ENCODE results near the gene ZBTB7C.

DNA sequence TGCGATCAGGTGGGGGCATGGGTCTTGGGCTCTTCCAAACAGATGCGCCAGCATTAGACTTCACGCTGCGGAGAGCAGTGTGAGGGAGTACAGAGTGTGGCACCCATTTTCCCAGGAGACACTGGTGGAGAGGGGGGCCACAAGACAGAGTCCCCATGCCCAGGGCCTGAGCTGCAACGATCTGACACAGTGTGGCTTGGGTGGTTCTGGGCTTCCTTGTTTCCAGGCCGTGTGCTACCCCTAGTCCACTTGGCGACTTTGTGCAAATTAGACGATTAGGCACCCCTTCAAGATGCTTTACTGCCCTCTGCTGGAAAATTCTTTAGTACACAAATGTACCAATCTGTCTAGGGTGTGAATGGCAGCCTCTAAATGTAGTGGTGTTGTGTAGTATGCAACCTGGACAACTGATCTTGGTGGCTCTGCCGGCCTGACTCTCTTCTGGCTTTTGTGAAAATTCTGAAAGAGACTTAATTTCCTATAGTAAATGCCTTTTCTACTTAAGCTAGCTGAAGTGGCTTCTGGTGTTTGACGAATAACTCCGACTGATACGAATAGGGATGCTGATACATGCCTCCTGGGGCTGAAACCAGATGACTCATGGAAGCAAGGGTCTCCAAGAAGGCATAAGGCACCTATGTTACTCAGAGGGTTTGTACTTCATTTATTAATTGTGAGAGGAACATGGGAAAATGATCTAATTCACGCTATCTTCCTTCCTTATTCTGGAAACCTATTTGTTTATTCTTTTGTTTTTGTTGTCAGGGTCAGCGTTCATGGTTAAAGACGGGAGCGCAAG, 386.5 kb downstream of the ZBTB7C start:
- TF ChIP-seq, protein P1, sequence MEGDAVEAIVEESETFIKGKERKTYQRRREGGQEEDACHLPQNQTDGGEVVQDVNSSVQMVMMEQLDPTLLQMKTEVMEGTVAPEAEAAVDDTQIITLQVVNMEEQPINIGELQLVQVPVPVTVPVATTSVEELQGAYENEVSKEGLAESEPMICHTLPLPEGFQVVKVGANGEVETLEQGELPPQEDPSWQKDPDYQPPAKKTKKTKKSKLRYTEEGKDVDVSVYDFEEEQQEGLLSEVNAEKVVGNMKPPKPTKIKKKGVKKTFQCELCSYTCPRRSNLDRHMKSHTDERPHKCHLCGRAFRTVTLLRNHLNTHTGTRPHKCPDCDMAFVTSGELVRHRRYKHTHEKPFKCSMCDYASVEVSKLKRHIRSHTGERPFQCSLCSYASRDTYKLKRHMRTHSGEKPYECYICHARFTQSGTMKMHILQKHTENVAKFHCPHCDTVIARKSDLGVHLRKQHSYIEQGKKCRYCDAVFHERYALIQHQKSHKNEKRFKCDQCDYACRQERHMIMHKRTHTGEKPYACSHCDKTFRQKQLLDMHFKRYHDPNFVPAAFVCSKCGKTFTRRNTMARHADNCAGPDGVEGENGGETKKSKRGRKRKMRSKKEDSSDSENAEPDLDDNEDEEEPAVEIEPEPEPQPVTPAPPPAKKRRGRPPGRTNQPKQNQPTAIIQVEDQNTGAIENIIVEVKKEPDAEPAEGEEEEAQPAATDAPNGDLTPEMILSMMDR (IDR thresholded peaks at IDR 0.05), result peak; percentile 55
- no peak for TF ChIP-seq EZH2 (IDR thresholded peaks at IDR 0.05; ENCODE audit: borderline replicate concordance, insufficient read depth, low read depth, low read length, poor library complexity, severe bottlenecking)

All from B cell (primary cell).